WTC11 (cell line): ENCODE data around the gene SPATA12.

Experiments used
- CTCF ChIP-seq: fragments of 200-600 bp; IDR thresholded peaks from 2 replicates; pipeline ENCODE4 v1.8.0; 2022; ENCODE audit warnings: antibody characterized with exemption
- JUN ChIP-seq: sonication (generic); formaldehyde crosslinking; IDR thresholded peaks from 2 replicates; pipeline ENCODE4 v1.8.0; 2023; ENCODE audit warnings: mild to moderate bottlenecking, missing genetic modification reagents
- TF ChIP-seq, protein P1 (sequence below): fragments of 250-450 bp; sonication (Bioruptor Pico); IDR thresholded peaks from 2 replicates; pipeline ENCODE4 v1.9.0; 2021; ENCODE audit warnings: moderate library complexity, mild to moderate bottlenecking, inconsistent platforms, borderline replicate concordance
- TF ChIP-seq, protein P2 (sequence below): sonication (generic); formaldehyde crosslinking; IDR thresholded peaks from 2 replicates; pipeline ENCODE4 v1.8.1; 2023; ENCODE audit warnings: mild to moderate bottlenecking, missing genetic modification reagents, moderate library complexity

DNA sequence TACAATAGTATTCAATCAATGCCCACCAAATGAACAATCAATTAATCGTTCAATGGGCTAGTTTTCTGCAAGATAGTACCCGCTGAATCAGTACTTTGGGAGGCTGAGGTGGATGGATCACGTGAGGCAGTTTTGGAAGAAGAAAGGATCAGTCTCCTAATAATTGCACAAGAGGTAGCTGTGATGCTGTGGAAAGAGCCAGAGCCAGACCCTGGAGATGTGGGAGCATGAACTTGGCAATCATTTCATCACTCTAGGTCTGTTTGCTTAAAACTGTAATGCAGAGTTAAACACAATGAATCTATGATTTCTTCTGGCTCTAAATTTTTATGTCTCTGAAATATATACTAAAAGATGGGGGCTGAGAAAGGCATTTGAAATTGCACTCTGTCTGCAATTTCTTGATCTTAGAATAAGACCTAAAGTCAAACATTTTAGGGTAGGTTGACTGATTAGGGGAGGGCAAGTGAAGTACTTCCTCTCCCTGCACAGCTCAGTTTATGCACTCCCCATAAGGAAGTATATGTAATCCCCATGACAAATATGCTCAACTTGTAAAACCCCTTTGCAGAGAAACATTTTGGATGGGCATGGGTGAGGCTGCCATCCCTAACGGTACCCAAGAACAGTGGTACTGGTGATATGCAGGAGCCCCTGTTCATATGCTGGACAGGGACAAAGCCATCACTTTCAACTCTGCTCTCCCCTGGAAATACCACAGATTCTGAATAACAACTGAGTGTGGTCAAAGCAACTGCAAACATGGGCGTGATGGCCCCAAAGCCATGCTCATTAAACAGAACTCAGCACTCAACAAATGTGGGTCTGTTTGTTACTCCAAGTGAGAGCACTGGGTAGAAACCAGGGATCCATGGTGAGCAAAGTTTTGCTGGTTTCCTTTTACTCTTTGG, 28.6 kb upstream of the SPATA12 start:
- TF ChIP-seq JUN (CRISPR knock-in tag) (no peak), CTCF (no peak)
- TF ChIP-seq, protein P1, sequence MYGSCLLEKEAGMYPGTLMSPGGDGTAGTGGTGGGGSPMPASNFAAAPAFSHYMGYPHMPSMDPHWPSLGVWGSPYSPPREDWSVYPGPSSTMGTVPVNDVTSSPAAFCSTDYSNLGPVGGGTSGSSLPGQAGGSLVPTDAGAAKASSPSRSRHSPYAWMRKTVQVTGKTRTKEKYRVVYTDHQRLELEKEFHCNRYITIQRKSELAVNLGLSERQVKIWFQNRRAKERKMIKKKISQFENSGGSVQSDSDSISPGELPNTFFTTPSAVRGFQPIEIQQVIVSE (CRISPR knock-in tag): no peak
- TF ChIP-seq, protein P2, sequence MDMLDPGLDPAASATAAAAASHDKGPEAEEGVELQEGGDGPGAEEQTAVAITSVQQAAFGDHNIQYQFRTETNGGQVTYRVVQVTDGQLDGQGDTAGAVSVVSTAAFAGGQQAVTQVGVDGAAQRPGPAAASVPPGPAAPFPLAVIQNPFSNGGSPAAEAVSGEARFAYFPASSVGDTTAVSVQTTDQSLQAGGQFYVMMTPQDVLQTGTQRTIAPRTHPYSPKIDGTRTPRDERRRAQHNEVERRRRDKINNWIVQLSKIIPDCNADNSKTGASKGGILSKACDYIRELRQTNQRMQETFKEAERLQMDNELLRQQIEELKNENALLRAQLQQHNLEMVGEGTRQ (CRISPR knock-in tag): no peak
